K562 treated with DMSO at 1 percent for 4 hours (cell line): ENCODE measurements around the gene PHF12. TPM values are rescaled to one million over a fixed set of nuclear protein-coding genes. Genes with fewer than 3 reads are reported as not detected.

Experiments used
- total RNA-seq: library from RNA; unstranded; fragments of 300-600 nt; gene quantifications from 2 replicates; pipeline ENCODE4 v1.2.3, GENCODE V29; 2022; ENCODE audit not compliant: insufficient read depth

Gene PHF12
- total RNA-seq = 27.3 and 34.0 TPM in 2 replicates

GRCh38 chr17:28951428-28951990 lies at the start of gene PHF12:
PHF12 (minus strand) TSS chr17:28951518; CDS start chr17:28950960, 558 bp downstream.

GRCh38 chr17:28902819-28903545 lies 48.3 kb downstream of the PHF12 start, which contains the start of gene DHRS13:
DHRS13 (minus strand) TSS chr17:28903079; CDS start chr17:28902944, 135 bp downstream.

GRCh38 chr17:28896884-28897768 lies 54.2 kb downstream of the PHF12 start, which contains the start of gene FLOT2:
FLOT2 (minus strand) TSS chr17:28897733; CDS start chr17:28897574, 159 bp downstream.

Other genes starting within 250 kb of the PHF12 start
- 5.4 and 5.6 TPM in 2 replicates for gene PROCA1, start 239.6 kb downstream of the PHF12 start, total RNA-seq
- not detected in 2 replicates for gene RAB34, start 233.7 kb downstream of the PHF12 start, total RNA-seq
- gene RPL23A, start 231.5 kb downstream of the PHF12 start, total RNA-seq = 2,658 and 2,919 TPM in 2 replicates
- gene TLCD1, start 225.3 kb downstream of the PHF12 start, total RNA-seq = 2.7 and 3.4 TPM in 2 replicates
- 2.2 and 4.7 TPM in 2 replicates for gene NEK8, start 222.7 kb downstream of the PHF12 start, total RNA-seq
- gene TRAF4, start 207.5 kb downstream of the PHF12 start, total RNA-seq = 85.7 and 116 TPM in 2 replicates
- gene FAM222B, start 108.7 kb downstream of the PHF12 start, total RNA-seq = 28.4 and 38.5 TPM in 2 replicates
- 84.1 and 95.8 TPM in 2 replicates for gene ERAL1, start 96.5 kb downstream of the PHF12 start, total RNA-seq
- gene FLOT2, start 53.8 kb downstream of the PHF12 start, total RNA-seq = 160 and 174 TPM in 2 replicates
- 22.7 and 29.7 TPM in 2 replicates for gene DHRS13, start 48.4 kb downstream of the PHF12 start, total RNA-seq
- gene SEZ6, start 54.5 kb upstream of the PHF12 start, total RNA-seq = not detected in 2 replicates
- gene PIPOX, start 91.6 kb upstream of the PHF12 start, total RNA-seq = 1.2 TPM in 1 of 2 replicates, not detected in the other
- gene MYO18A, start 228.9 kb upstream of the PHF12 start, total RNA-seq = 21.8 and 25.7 TPM in 2 replicates